ENCODE measurements around the gene SLC4A1. TPM values are rescaled to one million over a fixed set of nuclear protein-coding genes. Genes with fewer than 3 reads are reported as not detected.

SLC4A1 gene
- total and polyA plus RNA-seq, 11 donors, result 0.03 to 3.3 (median 0.50) TPM; not detected in 2

DNA sequence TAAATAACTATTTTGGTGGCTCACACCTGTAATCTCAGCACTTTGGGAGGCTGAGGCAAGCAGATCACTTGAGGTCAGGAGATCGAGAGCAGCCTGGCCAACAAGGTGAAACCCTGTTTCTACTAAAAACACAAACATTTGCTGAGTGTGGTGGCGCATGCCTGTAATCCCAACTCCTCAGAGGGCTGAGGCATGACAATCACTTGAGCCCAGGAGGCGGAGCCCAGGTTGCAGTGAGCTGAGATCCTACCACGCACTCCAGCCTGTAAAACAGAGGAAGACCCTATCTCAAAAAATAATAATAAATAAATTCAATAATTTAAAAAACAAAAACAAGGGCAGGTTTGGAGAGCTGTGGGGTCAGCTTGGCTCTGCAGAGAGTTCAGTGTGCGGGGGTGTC is 5.7 kb upstream of the SLC4A1 start:
- Histone ChIP-seq H3K4me3 (no peak overlapping the region), H3K9me3 (no peaks in the 10 kb centered on the region), H3K27me3 (no peaks in the 10 kb centered on the region), H3K4me1 (peaks cover 0 to 19% (median 13%) of the 10 kb centered on the region in 12 donors), H3K36me3 (no peaks in the 10 kb centered on the region), H3K27ac (peak overlapping the region in 1 of 12 donors; percentile 34)
- WGBS, 4 donors, result 89 to 94% (median 92%) methylated on average over 5 of the region's 5 CpGs
- intact Hi-C loops (cut with DNase I), result loop anchor here in 7 of 10 donors (5.0 to 10.0 kb wide), 2 partner anchors 49 to 56 kb away; partner anchors contain the start of gene UBTF (in 1 of the 7)
- no peak for DNase-seq
- no peak for ATAC-seq
- TF ChIP-seq POLR2A (IDR thresholded peaks at IDR 0.05) (no peak), CTCF (IDR thresholded peaks at IDR 0.05) (no peak)

- 34 to 61% (median 50%) methylated on average over 6 of the region's 6 CpGs for WGBS, 4 donors
- Histone ChIP-seq H3K36me3 (no peaks in the 10 kb centered on the region), H3K27ac (peak overlapping the region in 5 of 12 donors; percentile 29 to 38 (median 34)), H3K9me3 (no peaks in the 10 kb centered on the region), H3K27me3 (no peaks in the 10 kb centered on the region), H3K4me1 (peaks cover 0 to 19% (median 12%) of the 10 kb centered on the region in 12 donors), H3K4me3 (no peak overlapping the region)
- ATAC-seq, result peak in 3 of 4 donors; percentile 29 to 43 (median 31)
- TF ChIP-seq POLR2A (IDR thresholded peaks at IDR 0.05), result no peak
- no peak for TF ChIP-seq CTCF (IDR thresholded peaks at IDR 0.05)
- intact Hi-C loops (cut with DNase I), result loop anchor here in 7 of 10 donors (5.0 to 10.0 kb wide), 2 partner anchors 48 to 56 kb away; partner anchors contain the start of gene UBTF (in 1 of the 7)
- DNase-seq, result peak in 2 of 5 donors; percentile 25 to 33
These were observed 5.0 kb upstream of the SLC4A1 start for GRCh38 chr17:44272954-44273353.

GRCh38 chr17:44272321-44272951 is 4.5 kb upstream of the SLC4A1 start:
- ATAC-seq, result peak; percentile 32 to 83 (median 44)
- intact Hi-C loops (cut with DNase I), result loop anchor here in 7 of 10 donors (5.0 to 10.0 kb wide), 2 partner anchors 48 to 55 kb away; partner anchors contain the start of gene UBTF (in 1 of the 7)
- H3K9me3 ChIP-seq, result no peaks in the 10 kb centered on the region
- no peaks in the 10 kb centered on the region for H3K27me3 ChIP-seq
- H3K4me3 ChIP-seq, result no peak overlapping the region
- WGBS, 4 donors, result 37 to 49% (median 43%) methylated on average over 11 to 13 of the region's 13 CpGs
- DNase-seq, result no peak
- H3K4me1 ChIP-seq, result peaks cover 0 to 19% (median 12%) of the 10 kb centered on the region in 12 donors
- H3K36me3 ChIP-seq, result no peaks in the 10 kb centered on the region
- peak overlapping the region in 6 of 12 donors; percentile 9 to 54 (median 35) for H3K27ac ChIP-seq
- TF ChIP-seq CTCF (IDR thresholded peaks at IDR 0.05) (no peak), POLR2A (IDR thresholded peaks at IDR 0.05) (no peak)

- Histone ChIP-seq H3K9me3 (no peaks in the 10 kb centered on the region), H3K4me1 (peaks cover 0 to 19% (median 12%) of the 10 kb centered on the region in 12 donors), H3K4me3 (no peak overlapping the region), H3K27me3 (no peaks in the 10 kb centered on the region), H3K27ac (no peak overlapping the region), H3K36me3 (no peaks in the 10 kb centered on the region)
- DNase-seq, result no peak
- 68 to 82% (median 80%) methylated on average over 5 to 7 of the region's 7 CpGs for WGBS, 4 donors
- ATAC-seq, result no peak
- TF ChIP-seq CTCF (IDR thresholded peaks at IDR 0.05), result no peak
- TF ChIP-seq POLR2A (IDR thresholded peaks at IDR 0.05), result no peak
- intact Hi-C loops (cut with DNase I), result loop anchor here in 7 of 10 donors (5.0 to 10.0 kb wide), 2 partner anchors 45 to 52 kb away; partner anchors contain the start of gene UBTF (in 1 of the 7)
These were observed 1.8 kb upstream of the SLC4A1 start for GRCh38 chr17:44269535-44270240.

All from heart left ventricle (tissue), 16 donors.